ENCODE data around the gene RIPK1.

Gene RIPK1

DNA sequence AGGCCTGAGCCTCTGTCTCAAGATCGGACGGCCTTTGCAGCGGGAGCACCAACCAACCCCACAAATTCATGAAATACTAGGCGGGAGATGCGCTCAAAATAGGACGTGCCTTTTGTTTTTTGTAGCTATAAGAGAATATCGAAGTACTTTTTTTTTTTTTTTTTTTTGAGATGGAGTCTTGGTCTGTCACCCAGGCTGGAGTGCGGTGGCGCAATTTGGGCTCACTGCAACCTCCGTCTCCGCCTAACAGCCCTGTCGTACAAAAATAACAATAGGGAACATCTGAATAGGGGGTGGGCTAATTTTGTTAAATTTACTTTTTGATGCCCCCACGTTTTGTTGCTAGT, 94.9 kb downstream of the RIPK1 start:
- DNase-seq (ENCODE audit: low spot score) = no peak

DNA sequence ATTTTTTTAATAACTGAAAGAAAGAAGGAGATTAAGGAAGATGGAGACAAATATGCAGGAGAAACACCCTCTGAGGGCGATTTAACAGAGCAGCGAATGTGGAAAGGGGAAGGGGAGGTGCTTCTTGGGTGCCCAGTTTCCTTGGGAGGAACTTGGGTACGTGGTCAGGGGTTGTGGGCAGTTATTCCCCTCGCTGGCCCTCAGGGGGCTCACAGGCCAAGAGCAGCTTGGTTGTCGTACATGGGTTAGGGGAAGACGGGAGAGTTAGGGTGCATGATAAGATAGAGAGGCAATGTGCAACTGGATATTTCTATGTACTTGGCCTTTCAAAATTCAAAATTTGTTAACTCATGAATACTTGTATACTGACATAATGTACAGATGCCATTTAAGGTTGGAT, 96.1 kb downstream of the RIPK1 start:
- DNase-seq (ENCODE audit: low spot score) = no peak
